Suprapubic skin (tissue), 4 donors: ENCODE data around the gene DLGAP4. TPM values are rescaled to one million over a fixed set of nuclear protein-coding genes. Genes with fewer than 3 reads are reported as not detected.

Experiments
- DNase-seq, 2 donors: peaks; one replicate each; pipeline ENCODE4 v3.0.0-alpha.2; 2019; ENCODE audit warnings: low spot score in 2 of 2
- H3K27ac ChIP-seq: fragments of 200-600 bp; sonication (generic); one replicate; pipeline ENCODE4 v1.5.1; 2019
- H3K27me3 ChIP-seq: fragments of 200-600 bp; sonication (generic); one replicate; pipeline ENCODE4 v1.5.1; 2019
- H3K36me3 ChIP-seq: fragments of 200-600 bp; sonication (generic); one replicate; pipeline ENCODE4 v1.5.1; 2019
- H3K4me1 ChIP-seq: fragments of 200-600 bp; sonication (generic); one replicate; pipeline ENCODE4 v1.5.1; 2019
- H3K4me3 ChIP-seq: fragments of 200-600 bp; sonication (generic); one replicate; pipeline ENCODE4 v1.5.1; 2019; ENCODE audit warnings: mild to moderate bottlenecking
- H3K9me3 ChIP-seq: fragments of 200-600 bp; sonication (generic); one replicate; pipeline ENCODE4 v1.5.1; 2019
- CTCF ChIP-seq, 2 donors: fragments of 200-600 bp in 1 of 2; fragments of 450-650 bp in 1 of 2; sonication (generic) in 1 of 2; IDR thresholded peaks; one replicate each; pipeline ENCODE4 v1.5.1; 2016 to 2019; ENCODE audit warnings: antibody characterized with exemption in 2 of 2, mild to moderate bottlenecking in 1 of 2, moderate library complexity in 1 of 2
- EP300 ChIP-seq: sonication (generic); formaldehyde crosslinking; IDR thresholded peaks from one replicate; pipeline ENCODE4 v1.6.1; 2017; ENCODE audit warnings: antibody characterized with exemption
- POLR2A ChIP-seq, 2 donors: fragments of 450-650 bp; IDR thresholded peaks; one replicate each; pipeline ENCODE4 v1.6.1; 2017; ENCODE audit warnings: antibody characterized with exemption in 2 of 2, mild to moderate bottlenecking in 2 of 2, moderate library complexity in 2 of 2
- POLR2AphosphoS5 ChIP-seq, 3 donors: sonication (generic); formaldehyde crosslinking; IDR thresholded peaks; one replicate each; pipeline ENCODE4 v1.6.1; 2017; ENCODE audit warnings: antibody characterized with exemption in 3 of 3
- WGBS: methylation state at CpG from one replicate; pipeline ENCODE4 v1.1.5; 2018; 5-methylcytosine and 5-hydroxymethylcytosine counted together
- total RNA-seq, 4 donors: library from RNA; depleted of rRNA; stranded (reverse); fragments of >200 nt; gene quantifications; one replicate each; pipeline ENCODE4 v1.1.0, GENCODE V29; 2016

DLGAP4 gene
- total RNA-seq, 4 donors from 2014 or later = 69.5 to 120 (median 96.8) TPM

DNA sequence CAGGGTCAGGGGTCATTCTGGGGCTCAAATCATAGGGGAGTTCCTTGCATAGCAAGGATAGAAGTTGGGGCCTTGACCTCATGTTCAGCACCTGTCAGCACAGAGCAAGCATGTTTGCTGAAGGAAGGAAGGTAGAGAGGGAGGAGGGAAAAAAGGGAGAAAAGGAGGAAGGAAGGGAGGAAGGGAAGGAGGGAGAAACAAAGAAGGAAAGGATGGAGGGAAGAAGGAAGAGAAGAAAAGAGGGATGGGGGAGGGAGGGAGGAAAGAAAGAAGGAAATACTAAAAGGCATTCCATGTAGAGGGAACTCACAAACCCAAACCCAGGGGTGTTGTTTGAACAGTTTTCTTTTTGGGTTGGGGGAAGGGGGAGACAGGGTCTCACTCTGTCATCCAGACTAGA is 80.1 kb downstream of the DLGAP4 start:
- Histone ChIP-seq H3K4me1 (no peaks in the 10 kb centered on the region), H3K4me3 (no peak overlapping the region), H3K9me3 (no peaks in the 10 kb centered on the region), H3K36me3 (no peaks in the 10 kb centered on the region), H3K27ac (no peak overlapping the region), H3K27me3 (no peaks in the 10 kb centered on the region)
- no peak for DNase-seq
- TF ChIP-seq POLR2A (IDR thresholded peaks at IDR 0.05) (no peak), CTCF (IDR thresholded peaks at IDR 0.05) (no peak), POLR2AphosphoS5 (IDR thresholded peaks at IDR 0.05) (no peak), EP300 (no peak)

- no peak overlapping the region for H3K27ac ChIP-seq
- H3K36me3 ChIP-seq = no peaks in the 10 kb centered on the region
- TF ChIP-seq CTCF (IDR thresholded peaks at IDR 0.05) (no peak), EP300 (no peak), POLR2AphosphoS5 (IDR thresholded peaks at IDR 0.05) (no peak), POLR2A (IDR thresholded peaks at IDR 0.05) (no peak)
- H3K4me1 ChIP-seq = peaks cover 8% of the 10 kb centered on the region
- H3K27me3 ChIP-seq = peaks cover 3% of the 10 kb centered on the region
- no peaks in the 10 kb centered on the region for H3K9me3 ChIP-seq
- 93% methylated on average over 2 of the region's 2 CpGs for WGBS
- H3K4me3 ChIP-seq = no peak overlapping the region
- no peak for DNase-seq
Measured at GRCh38 chr20:36390269-36390668, 84.1 kb downstream of the DLGAP4 start.

DNA sequence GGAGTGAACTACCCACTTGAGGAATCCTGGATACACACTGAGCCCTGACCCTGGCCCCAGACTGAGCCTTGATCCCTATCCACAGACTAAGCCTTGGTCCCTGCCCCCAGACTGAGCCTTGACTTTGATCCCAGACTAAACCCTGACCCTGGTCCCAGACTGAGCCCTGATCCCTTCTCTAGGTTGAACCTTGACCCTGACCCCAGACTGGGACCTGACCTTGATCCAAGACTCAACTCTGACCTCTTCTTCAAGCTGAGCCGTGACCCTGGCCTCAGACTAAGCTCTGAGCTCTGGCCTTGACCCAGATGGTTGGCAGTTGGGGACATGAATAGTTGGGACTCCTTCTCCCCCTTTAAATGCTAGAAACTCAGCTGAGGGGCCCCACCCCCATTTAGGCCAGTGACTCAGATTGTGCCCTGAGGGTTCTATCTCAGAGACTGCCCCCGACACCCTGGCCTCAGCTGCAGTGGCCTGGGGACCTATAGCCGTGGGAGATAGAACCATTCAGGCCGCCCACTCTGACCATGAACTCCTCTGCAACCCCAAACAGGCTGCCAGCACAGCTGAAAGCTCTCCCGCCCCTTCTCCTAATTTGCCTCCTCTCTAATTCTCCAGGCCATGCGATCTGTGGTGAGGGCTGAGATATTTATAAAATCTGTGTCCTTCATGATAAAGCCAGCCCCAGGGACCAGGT is 84.7 kb downstream of the DLGAP4 start:
- TF ChIP-seq POLR2AphosphoS5 (IDR thresholded peaks at IDR 0.05) (no peak), CTCF (IDR thresholded peaks at IDR 0.05) (no peak), POLR2A (IDR thresholded peaks at IDR 0.05) (no peak), EP300 (no peak)
- no peak overlapping the region for H3K27ac ChIP-seq
- peaks cover 3% of the 10 kb centered on the region for H3K27me3 ChIP-seq
- 33% methylated on average over 1 of the region's 6 CpGs for WGBS
- no peaks in the 10 kb centered on the region for H3K9me3 ChIP-seq
- H3K4me3 ChIP-seq = no peak overlapping the region
- H3K36me3 ChIP-seq = no peaks in the 10 kb centered on the region
- peaks cover 9% of the 10 kb centered on the region for H3K4me1 ChIP-seq
- no peak for DNase-seq

- H3K36me3 ChIP-seq = no peaks in the 10 kb centered on the region
- peaks cover 9% of the 10 kb centered on the region for H3K4me1 ChIP-seq
- TF ChIP-seq EP300 = no peak
- no peak for TF ChIP-seq POLR2A (IDR thresholded peaks at IDR 0.05)
- no peak for TF ChIP-seq CTCF (IDR thresholded peaks at IDR 0.05)
- TF ChIP-seq POLR2AphosphoS5 (IDR thresholded peaks at IDR 0.05) = no peak
- no peak overlapping the region for H3K27ac ChIP-seq
- H3K4me3 ChIP-seq = no peak overlapping the region
- H3K9me3 ChIP-seq = no peaks in the 10 kb centered on the region
- 41% methylated on average over 5 of the region's 5 CpGs for WGBS
- peaks cover 3% of the 10 kb centered on the region for H3K27me3 ChIP-seq
- no peak for DNase-seq
Measured at GRCh38 chr20:36391456-36391855, 85.3 kb downstream of the DLGAP4 start.

GRCh38 chr20:36391955-36392354 is 85.8 kb downstream of the DLGAP4 start:
- Histone ChIP-seq H3K36me3 (no peaks in the 10 kb centered on the region), H3K4me3 (no peak overlapping the region), H3K9me3 (no peaks in the 10 kb centered on the region), H3K27me3 (peaks cover 3% of the 10 kb centered on the region), H3K27ac (no peak overlapping the region), H3K4me1 (peaks cover 9% of the 10 kb centered on the region)
- TF ChIP-seq POLR2A (IDR thresholded peaks at IDR 0.05) (no peak), CTCF (IDR thresholded peaks at IDR 0.05) (no peak), POLR2AphosphoS5 (IDR thresholded peaks at IDR 0.05) (no peak), EP300 (no peak)
- no peak for DNase-seq
- WGBS = 58% methylated on average over 5 of the region's 5 CpGs
